CD14-positive monocyte (primary cell): ENCODE measurements around the gene PLVAP. TPM values are rescaled to one million over a fixed set of nuclear protein-coding genes. Genes with fewer than 3 reads are reported as not detected.

Experiments used
- DNase-seq, 3 donors: peaks; one replicate each; pipeline ENCODE4 v3.0.0-alpha.2; 2011 to 2022
- H2AFZ ChIP-seq: 2 replicates; pipeline ENCODE4 v1.6.0; 2012; ENCODE audit warnings: mild to moderate bottlenecking, low read depth, low read length, inconsistent platforms; ENCODE audit not compliant: insufficient read depth, poor library complexity, severe bottlenecking
- H3K27ac ChIP-seq, 2 donors: 1 replicate in 1 of 2; 2 replicates in 1 of 2; pipeline ENCODE4 v1.5.1; 2012 to 2013; ENCODE audit warnings: low read length in 2 of 2, control low read depth in 1 of 2, inconsistent platforms in 1 of 2, low read depth in 1 of 2, mild to moderate bottlenecking in 1 of 2
- H3K27me3 ChIP-seq, 2 donors: one replicate each; pipeline versions ENCODE4 v1.6.0 to v1.6.1; 2011 to 2013; ENCODE audit warnings: low read length in 2 of 2; ENCODE audit not compliant: control insufficient read depth in 2 of 2, insufficient read depth in 2 of 2
- H3K36me3 ChIP-seq, 2 donors: replicated peaks in 1 of 2; 1 replicate in 1 of 2; 2 replicates in 1 of 2; pipeline versions ENCODE4 v1.5.1 to v1.6.1; 2012 to 2013; ENCODE audit warnings: low read length in 2 of 2, control low read depth in 1 of 2, inconsistent platforms in 1 of 2, mild to moderate bottlenecking in 1 of 2; ENCODE audit not compliant: insufficient read depth in 2 of 2, control insufficient read depth in 1 of 2
- H3K4me1 ChIP-seq, 2 donors: 1 replicate in 1 of 2; 2 replicates in 1 of 2; pipeline versions ENCODE4 v1.5.1 to v1.6.1; 2012 to 2013; ENCODE audit warnings: low read length in 2 of 2, control low read depth in 1 of 2, inconsistent platforms in 1 of 2, mild to moderate bottlenecking in 1 of 2, moderate library complexity in 1 of 2; ENCODE audit not compliant: insufficient read depth in 2 of 2, control insufficient read depth in 1 of 2
- H3K4me2 ChIP-seq: replicated peaks from 2 replicates; pipeline ENCODE3; 2012; ENCODE audit warnings: low read length, moderate library complexity, mild to moderate bottlenecking; ENCODE audit not compliant: poor library complexity, severe bottlenecking; ENCODE audit errors: extremely low read depth
- H3K4me3 ChIP-seq, 3 experiments: fragments of 200-600 bp in 1 of 3; sonication (generic) in 1 of 3; replicated peaks in 1 of 3; 1 replicate in 2 of 3; 2 replicates in 1 of 3; pipeline ENCODE4 v1.5.1; 2011 to 2013; ENCODE audit warnings: low read length in 3 of 3, mild to moderate bottlenecking in 3 of 3, control low read depth in 2 of 3, low read depth in 2 of 3, inconsistent platforms in 1 of 3, moderate library complexity in 1 of 3
- H3K79me2 ChIP-seq: 2 replicates; pipeline ENCODE4 v1.6.0; 2012; ENCODE audit warnings: mild to moderate bottlenecking, control low read depth, inconsistent platforms, low read length, moderate library complexity; ENCODE audit not compliant: insufficient read depth
- H3K9ac ChIP-seq: 2 replicates; pipeline ENCODE4 v1.6.0; 2017; ENCODE audit warnings: low read length, mild to moderate bottlenecking; ENCODE audit not compliant: insufficient read depth, poor library complexity, severe bottlenecking
- H3K9me3 ChIP-seq, 2 donors: replicated peaks in 1 of 2; 1 replicate in 1 of 2; 2 replicates in 1 of 2; pipeline versions ENCODE4 v1.5.1 to v1.6.1; 2012 to 2013; ENCODE audit warnings: low read length in 2 of 2, control low read depth in 1 of 2; ENCODE audit not compliant: control insufficient read depth in 1 of 2, insufficient read depth in 1 of 2
- H4K20me1 ChIP-seq: 2 replicates; pipeline ENCODE4 v1.6.0; 2012; ENCODE audit warnings: mild to moderate bottlenecking, low read length, control low read depth, moderate library complexity; ENCODE audit not compliant: insufficient read depth
- H3K27ac Mint-ChIP-seq, 7 donors: one replicate each; pipeline ENCODE4 v1.8.0; 2020; ENCODE audit warnings: mild to moderate bottlenecking in 7 of 7, mixed read lengths in 7 of 7, moderate library complexity in 6 of 7, inconsistent platforms in 2 of 7
- H3K27me3 Mint-ChIP-seq, 3 donors: one replicate each; pipeline ENCODE4 v1.8.0; 2021 to 2022; ENCODE audit warnings: low read depth in 3 of 3, mild to moderate bottlenecking in 3 of 3, mixed read lengths in 3 of 3, moderate library complexity in 3 of 3, inconsistent platforms in 1 of 3
- H3K36me3 Mint-ChIP-seq, 2 donors: one replicate each; pipeline ENCODE4 v1.8.0; 2020; ENCODE audit warnings: mixed read lengths in 2 of 2, inconsistent platforms in 1 of 2, mild to moderate bottlenecking in 1 of 2
- H3K4me1 Mint-ChIP-seq: one replicate; pipeline ENCODE4 v1.8.0; 2020; ENCODE audit warnings: mild to moderate bottlenecking, mixed read lengths
- H3K4me3 Mint-ChIP-seq, 2 donors: one replicate each; pipeline ENCODE4 v1.8.0; 2020; ENCODE audit warnings: mild to moderate bottlenecking in 2 of 2, mixed read lengths in 2 of 2, moderate library complexity in 1 of 2
- H3K9me3 Mint-ChIP-seq, 7 donors: one replicate each; pipeline ENCODE4 v1.8.0; 2020 to 2022; ENCODE audit warnings: mixed read lengths in 7 of 7, mild to moderate bottlenecking in 6 of 7, moderate library complexity in 6 of 7, inconsistent platforms in 2 of 7
- WGBS: methylation state at CpG from one replicate; pipeline ENCODE4 v1.1.5; 2013; ENCODE audit warnings: missing lambda C conversion rate; ENCODE audit not compliant: insufficient coverage; 5-methylcytosine and 5-hydroxymethylcytosine counted together
- intact Hi-C, 2 donors: fragments of 100-400 bp; cut with micrococcal nuclease; formaldehyde crosslinking; loops; one replicate each; pipeline versions ENCODE4 v1.15.0 to v1.15.1; 2023
- polyA plus RNA-seq, 3 donors: library from polyadenylated mRNA; depleted of rRNA in 1 of 3; unstranded in 2 of 3; stranded (reverse) in 1 of 3; fragments of 300-500 nt in 2 of 3; fragments of >200 nt in 1 of 3; fragmentation: Illumina TruSeq in 2 of 3; gene quantifications; 1 replicate in 2 of 3; 2 replicates in 1 of 3; pipeline ENCODE4 v1.2.3, GENCODE V29; 2012 to 2021
- TF ChIP-seq, protein P1 (sequence below): fragments of 200-600 bp; IDR thresholded peaks from one replicate; pipeline ENCODE4 v1.8.0; 2022; ENCODE audit warnings: antibody characterized with exemption, mild to moderate bottlenecking

PLVAP gene
- polyA plus RNA-seq, 3 donors = 0.08 to 0.81 TPM; not detected in 1

GRCh38 chr19:17311455-17312188 lies 65.5 kb downstream of the PLVAP start:
- 88% methylated on average over 10 of the region's 11 CpGs for WGBS
- H3K36me3 Mint-ChIP-seq = peaks cover 27 to 44% of the 10 kb centered on the region in 2 donors

DNA sequence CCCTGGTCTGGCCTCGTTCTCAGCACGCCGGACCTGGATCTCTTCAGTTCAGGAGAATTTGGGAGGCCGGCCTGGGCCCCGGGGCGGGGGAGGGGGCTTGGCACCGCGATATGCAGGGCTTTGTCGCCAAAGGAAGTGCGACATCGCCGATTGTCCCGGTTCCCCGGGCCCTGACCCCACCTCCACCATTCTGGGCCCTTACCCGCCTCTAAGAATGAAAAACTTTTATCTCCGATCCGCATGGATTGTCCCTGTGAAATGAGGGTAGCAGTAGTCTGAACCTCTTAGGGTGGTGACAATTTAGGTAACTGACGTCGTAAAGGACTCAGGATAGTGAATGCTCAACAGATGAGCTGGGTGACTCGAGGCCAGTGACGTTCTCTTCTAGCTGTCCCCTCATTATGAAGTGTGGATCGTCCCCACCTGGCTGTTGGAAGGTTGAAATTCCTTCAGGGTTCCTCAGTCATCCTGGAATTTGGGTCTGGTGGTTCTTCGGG lies 67.1 kb downstream of the PLVAP start:
- peaks cover 53% of the 10 kb centered on the region for H4K20me1 ChIP-seq
- H3K9me3 ChIP-seq = no peaks in the 10 kb centered on the region
- H3K4me1 Mint-ChIP-seq = peaks cover 28% of the 10 kb centered on the region
- peaks cover 0 to 3% (median 0%) of the 10 kb centered on the region in 3 donors for H3K27me3 Mint-ChIP-seq
- 3% methylated on average over 12 of the region's 23 CpGs for WGBS
- peak overlapping the region; percentile 90 for H3K4me2 ChIP-seq
- peak overlapping the region; percentile 53 to 86 for H3K27ac ChIP-seq
- no peaks in the 10 kb centered on the region for H3K27me3 ChIP-seq
- H3K4me1 ChIP-seq = peaks cover 26 to 36% of the 10 kb centered on the region in 2 donors
- H3K36me3 Mint-ChIP-seq = peaks cover 17 to 31% of the 10 kb centered on the region in 2 donors
- peaks cover 13 to 34% of the 10 kb centered on the region in 2 donors for H3K36me3 ChIP-seq
- H3K79me2 ChIP-seq = peaks cover 63% of the 10 kb centered on the region
- peak overlapping the region; percentile 81 to 88 (median 82) for H3K4me3 ChIP-seq
- peak overlapping the region; percentile 81 for H3K9ac ChIP-seq
- intact Hi-C loops = no loop called here
- H3K4me3 Mint-ChIP-seq = peak overlapping the region; percentile 88 to 91
- peak overlapping the region; percentile 61 for H2AFZ ChIP-seq
- DNase-seq = no peak
- peak overlapping the region; percentile 79 to 94 (median 90) for H3K27ac Mint-ChIP-seq
- H3K9me3 Mint-ChIP-seq = no peaks in the 10 kb centered on the region
- TF ChIP-seq, protein P1, sequence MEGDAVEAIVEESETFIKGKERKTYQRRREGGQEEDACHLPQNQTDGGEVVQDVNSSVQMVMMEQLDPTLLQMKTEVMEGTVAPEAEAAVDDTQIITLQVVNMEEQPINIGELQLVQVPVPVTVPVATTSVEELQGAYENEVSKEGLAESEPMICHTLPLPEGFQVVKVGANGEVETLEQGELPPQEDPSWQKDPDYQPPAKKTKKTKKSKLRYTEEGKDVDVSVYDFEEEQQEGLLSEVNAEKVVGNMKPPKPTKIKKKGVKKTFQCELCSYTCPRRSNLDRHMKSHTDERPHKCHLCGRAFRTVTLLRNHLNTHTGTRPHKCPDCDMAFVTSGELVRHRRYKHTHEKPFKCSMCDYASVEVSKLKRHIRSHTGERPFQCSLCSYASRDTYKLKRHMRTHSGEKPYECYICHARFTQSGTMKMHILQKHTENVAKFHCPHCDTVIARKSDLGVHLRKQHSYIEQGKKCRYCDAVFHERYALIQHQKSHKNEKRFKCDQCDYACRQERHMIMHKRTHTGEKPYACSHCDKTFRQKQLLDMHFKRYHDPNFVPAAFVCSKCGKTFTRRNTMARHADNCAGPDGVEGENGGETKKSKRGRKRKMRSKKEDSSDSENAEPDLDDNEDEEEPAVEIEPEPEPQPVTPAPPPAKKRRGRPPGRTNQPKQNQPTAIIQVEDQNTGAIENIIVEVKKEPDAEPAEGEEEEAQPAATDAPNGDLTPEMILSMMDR = no peak

More at GRCh38 chr19:17311455-17312188, 65.5 kb downstream of the PLVAP start:
- Histone ChIP-seq H3K9ac (no peak overlapping the region), H3K36me3 (peaks cover 24 to 43% of the 10 kb centered on the region in 2 donors), H3K27ac (no peak overlapping the region), H3K4me3 (no peak overlapping the region), H3K79me2 (peaks cover 57% of the 10 kb centered on the region), H3K4me1 (peaks cover 15 to 23% of the 10 kb centered on the region in 2 donors), H3K4me2 (no peak overlapping the region), H3K27me3 (no peaks in the 10 kb centered on the region), H4K20me1 (peaks cover 48% of the 10 kb centered on the region), H3K9me3 (no peaks in the 10 kb centered on the region), H2AFZ (no peak overlapping the region)
- intact Hi-C loops = no loop called here
- H3K9me3 Mint-ChIP-seq = no peaks in the 10 kb centered on the region
- H3K27me3 Mint-ChIP-seq = peaks cover 0 to 3% (median 1%) of the 10 kb centered on the region in 3 donors
- TF ChIP-seq, protein P1 = no peak
- peaks cover 23% of the 10 kb centered on the region for H3K4me1 Mint-ChIP-seq
- H3K27ac Mint-ChIP-seq = peak overlapping the region in 3 of 7 donors; percentile 25 to 70 (median 38)
- no peak for DNase-seq
- no peak overlapping the region for H3K4me3 Mint-ChIP-seq
